ENCODE results near the gene HNRNPUL2. TPM values are rescaled to one million over a fixed set of nuclear protein-coding genes. Genes with fewer than 3 reads are reported as not detected.
"Not testable (repeated sequence)": the region's sequence is repeated elsewhere in the genome, so short reads cannot be mapped to it uniquely, and the experiment has no call there.

The HNRNPUL2 gene
- total RNA-seq, 6 donors from 2014 or later: 23.9 to 76.5 (median 46.3) TPM

- Histone ChIP-seq H3K27me3 (no peaks in the 10 kb centered on the region), H3K4me3 (no peak overlapping the region), H3K27ac (no peak overlapping the region), H3K36me3 (peaks cover 7 to 72% (median 42%) of the 10 kb centered on the region in 4 donors), H3K9me3 (no peaks in the 10 kb centered on the region), H3K4me1 (peaks cover 16 to 30% (median 22%) of the 10 kb centered on the region in 4 donors)
- ATAC-seq (ENCODE audit: low FRiP score in 2 of 2) (no peak), DNase-seq (no peak)
- 80 to 89% methylated on average over 2 of the region's 2 CpGs for WGBS, 2 donors
- TF ChIP-seq EP300 (IDR thresholded peaks at IDR 0.05) (no peak), POLR2AphosphoS5 (IDR thresholded peaks at IDR 0.05) (no peak), POLR2A (IDR thresholded peaks at IDR 0.05) (no peak)
These were observed 5.6 kb upstream of the HNRNPUL2 start for GRCh38 chr11:62732830-62733229.

GRCh38 chr11:62730076-62730475 is 2.8 kb upstream of the HNRNPUL2 start:
- peaks cover 2 to 49% (median 25%) of the 10 kb centered on the region in 4 donors for H3K36me3 ChIP-seq
- not testable (repeated sequence) for ATAC-seq (ENCODE audit: low FRiP score in 2 of 2); H3K27me3 ChIP-seq; H3K9me3 ChIP-seq; H3K27ac ChIP-seq; DNase-seq
- WGBS, 2 donors: 86% methylated on average over 14 of the region's 14 CpGs
- H3K4me1 ChIP-seq: peaks cover 19 to 42% (median 31%) of the 10 kb centered on the region in 4 donors
- peak overlapping the region in 2 of 4 donors; percentile 97 to 98 for H3K4me3 ChIP-seq

- ATAC-seq (ENCODE audit: low FRiP score in 2 of 2) (peak; percentile 83 to 92), DNase-seq (peak; percentile 85 to 92)
- TF ChIP-seq POLR2AphosphoS5 (IDR thresholded peaks at IDR 0.05): peak; percentile 85 to 89
- no peak for TF ChIP-seq CTCF (IDR thresholded peaks at IDR 0.05)
- peak in 2 of 4 donors; percentile 70 to 84 for TF ChIP-seq POLR2A (IDR thresholded peaks at IDR 0.05)
- Histone ChIP-seq H3K4me1 (peaks cover 35 to 59% (median 48%) of the 10 kb centered on the region in 4 donors), H3K27me3 (no peaks in the 10 kb centered on the region), H3K9me3 (no peaks in the 10 kb centered on the region), H3K36me3 (peaks cover 9 to 42% (median 14%) of the 10 kb centered on the region in 4 donors), H3K27ac (peak within 1 kb of the TSS; percentile 86 to 95 (median 93)), H3K4me3 (peak within 1 kb of the TSS; percentile 84 to 100 (median 98))
- 0% methylated on average over 22 to 29 of the region's 29 CpGs for WGBS, 2 donors
These were observed 1.1 kb upstream of the HNRNPUL2 start, which contains the start of gene TTC9C for GRCh38 chr11:62728171-62728988. Gene TTC9C, plus strand, starts transcription at chr11:62728486. Its CDS starts 363 bp downstream, at chr11:62728849.

- peak in 1 of 2 donors; percentile 84 for DNase-seq
- peak; percentile 87 to 92 for ATAC-seq (ENCODE audit: low FRiP score in 2 of 2)
- Histone ChIP-seq H3K27ac (peak overlapping the region; percentile 86 to 95 (median 93)), H3K4me1 (peaks cover 39 to 61% (median 49%) of the 10 kb centered on the region in 4 donors), H3K9me3 (no peaks in the 10 kb centered on the region), H3K27me3 (no peaks in the 10 kb centered on the region), H3K36me3 (peaks cover 13 to 42% (median 14%) of the 10 kb centered on the region in 4 donors), H3K4me3 (peak overlapping the region; percentile 51 to 98 (median 90))
- WGBS, 2 donors: 0 to 1% methylated on average over 20 of the region's 20 CpGs
- TF ChIP-seq EP300 (IDR thresholded peaks at IDR 0.05): no peak
- no peak for TF ChIP-seq CTCF (IDR thresholded peaks at IDR 0.05)
- TF ChIP-seq POLR2AphosphoS5 (IDR thresholded peaks at IDR 0.05): no peak
- TF ChIP-seq POLR2A (IDR thresholded peaks at IDR 0.05): no peak
These were observed 564 bp upstream of the HNRNPUL2 start for GRCh38 chr11:62727872-62728170.

GRCh38 chr11:62726915-62727164 is 417 bp downstream of the HNRNPUL2 start:
- Histone ChIP-seq H3K27me3 (no peaks in the 10 kb centered on the region), H3K27ac (peak overlapping the region; percentile 86 to 95 (median 93)), H3K9me3 (no peaks in the 10 kb centered on the region), H3K4me3 (peak overlapping the region; percentile 84 to 100 (median 98)), H3K4me1 (peaks cover 40 to 61% (median 47%) of the 10 kb centered on the region in 4 donors), H3K36me3 (peaks cover 17 to 43% (median 24%) of the 10 kb centered on the region in 4 donors)
- TF ChIP-seq CTCF (IDR thresholded peaks at IDR 0.05): peak in 1 of 6 experiments; percentile 5
- no peak for TF ChIP-seq EP300 (IDR thresholded peaks at IDR 0.05)
- 0% methylated on average over 7 to 11 of the region's 37 CpGs for WGBS, 2 donors
- ATAC-seq (ENCODE audit: low FRiP score in 2 of 2) (peak in 1 of 2 donors; percentile 26), DNase-seq (no peak)
